IMR-90 (cell line): Measurements from ENCODE around the gene PPFIA1. TPM values are rescaled to one million over a fixed set of nuclear protein-coding genes. Genes with fewer than 3 reads are reported as not detected.

Experiments
- ATAC-seq: fragments of 200-7000 bp; cut with Tn5 transposase; 2 replicates; pipeline ENCODE4 v1.9.1; 2020; ENCODE audit warnings: low read depth, mild to moderate bottlenecking, moderate library complexity
- BruUV-seq: library from RNA; stranded (reverse); fragments of 400-500 nt; replicated peaks from 2 replicates; lab custom pipeline; 2021; lab: Mats Ljungman, UMichigan
- CTCF ChIA-PET: fragments of 300-600 bp; formaldehyde crosslinking; extraction: SDS; loops from one replicate; lab custom pipeline; 2021; ENCODE audit warnings: antibody characterized with exemption; lab: Yijun Ruan, JAX
- POLR2A ChIA-PET: fragments of 300-600 bp; sonication (Branson Sonifier 250); formaldehyde crosslinking; loops from one replicate; lab custom pipeline; 2022; ENCODE audit warnings: antibody characterized with exemption; ENCODE audit not compliant: unreplicated experiment; lab: Charles Lee
- DNase-seq: peaks from one replicate; pipeline ENCODE4 v3.0.0; 2013
- H2AFZ ChIP-seq: replicated peaks from 2 replicates; pipeline ENCODE3; 2013; ENCODE audit warnings: low read length, mild to moderate bottlenecking; ENCODE audit not compliant: poor library complexity
- H2AK5ac ChIP-seq: 2 replicates; pipeline ENCODE4 v1.6.1; 2013; ENCODE audit warnings: low read depth, low read length, inconsistent platforms
- H2AK9ac ChIP-seq: replicated peaks from 2 replicates; pipeline ENCODE3; 2013; ENCODE audit warnings: mild to moderate bottlenecking, low read depth, low read length, moderate library complexity; ENCODE audit not compliant: poor library complexity
- H2BK120ac ChIP-seq: 2 replicates; pipeline ENCODE4 v1.6.1; 2013; ENCODE audit warnings: low read depth, low read length, inconsistent platforms
- H2BK15ac ChIP-seq: 3 replicates; pipeline ENCODE4 v1.6.1; 2013; ENCODE audit warnings: low read depth, low read length, inconsistent platforms
- H2BK20ac ChIP-seq: 2 replicates; pipeline ENCODE4 v1.6.1; 2013; ENCODE audit warnings: low read depth, mild to moderate bottlenecking, inconsistent platforms, low read length, moderate library complexity
- H2BK5ac ChIP-seq: 2 replicates; pipeline ENCODE4 v1.6.1; 2013; ENCODE audit warnings: mild to moderate bottlenecking, low read depth, low read length, inconsistent platforms; ENCODE audit not compliant: poor library complexity, severe bottlenecking
- H3K14ac ChIP-seq: replicated peaks from 2 replicates; pipeline ENCODE4 v1.6.1; 2013; ENCODE audit warnings: low read depth, low read length, inconsistent platforms
- H3K18ac ChIP-seq: 2 replicates; pipeline ENCODE4 v1.6.1; 2013; ENCODE audit warnings: low read depth, low read length, control low read depth
- H3K23ac ChIP-seq: 2 replicates; pipeline ENCODE4 v1.6.1; 2013; ENCODE audit warnings: low read depth, low read length, inconsistent platforms
- H3K27ac ChIP-seq: 2 replicates; pipeline ENCODE4 v1.5.1; 2013; ENCODE audit warnings: mild to moderate bottlenecking, control low read depth, low read length; ENCODE audit not compliant: insufficient read depth
- H3K27me3 ChIP-seq: 2 replicates; pipeline ENCODE4 v1.6.1; 2013; ENCODE audit warnings: low read length; ENCODE audit not compliant: control insufficient read depth, insufficient read depth
- H3K36me3 ChIP-seq: 2 replicates; pipeline ENCODE4 v1.6.1; 2013; ENCODE audit warnings: low read length, mixed read lengths; ENCODE audit not compliant: control insufficient read depth, insufficient read depth
- H3K4ac ChIP-seq: 2 replicates; pipeline ENCODE4 v1.6.1; 2013; ENCODE audit warnings: low read depth, low read length, inconsistent platforms
- H3K4me1 ChIP-seq: 2 replicates; pipeline ENCODE4 v1.6.1; 2013; ENCODE audit warnings: low read length, mixed read lengths; ENCODE audit not compliant: control insufficient read depth, insufficient read depth
- H3K4me2 ChIP-seq: 2 replicates; pipeline ENCODE4 v1.6.1; 2013; ENCODE audit warnings: low read depth, mild to moderate bottlenecking, control low read depth, low read length, moderate library complexity
- H3K4me3 ChIP-seq: 2 replicates; pipeline ENCODE4 v1.5.1; 2013; ENCODE audit warnings: low read depth, mild to moderate bottlenecking, control low read depth, low read length, moderate library complexity; ENCODE audit not compliant: insufficient read depth
- H3K56ac ChIP-seq: 2 replicates; pipeline ENCODE4 v1.6.1; 2013; ENCODE audit warnings: low read length, inconsistent platforms; ENCODE audit not compliant: insufficient read depth; ENCODE audit errors: extremely low read depth
- H3K79me1 ChIP-seq, 2 experiments: 2 replicates each; pipeline ENCODE4 v1.6.1; 2013; ENCODE audit warnings: low read length in 2 of 2, inconsistent platforms in 1 of 2, low read depth in 1 of 2
- H3K9ac ChIP-seq: 2 replicates; pipeline ENCODE4 v1.6.1; 2013; ENCODE audit warnings: low read depth, low read length, control low read depth
- H3K9me1 ChIP-seq: 2 replicates; pipeline ENCODE4 v1.6.1; 2013; ENCODE audit warnings: low read length, inconsistent platforms; ENCODE audit not compliant: insufficient read depth
- H3K9me3 ChIP-seq: 2 replicates; pipeline ENCODE4 v1.6.1; 2013; ENCODE audit warnings: low read length; ENCODE audit not compliant: control insufficient read depth, insufficient read depth
- H4K20me1 ChIP-seq: 2 replicates; pipeline ENCODE4 v1.6.1; 2013; ENCODE audit warnings: low read length, inconsistent platforms; ENCODE audit not compliant: insufficient read depth
- H4K5ac ChIP-seq: 2 replicates; pipeline ENCODE4 v1.6.1; 2013; ENCODE audit warnings: mild to moderate bottlenecking, low read depth, low read length, control low read depth
- H4K8ac ChIP-seq, 2 experiments: 2 replicates each; pipeline ENCODE4 v1.6.1; 2013; ENCODE audit warnings: low read depth in 2 of 2, low read length in 2 of 2, control low read depth in 1 of 2, inconsistent platforms in 1 of 2
- H4K91ac ChIP-seq: 2 replicates; pipeline ENCODE4 v1.6.1; 2013; ENCODE audit warnings: low read depth, low read length, inconsistent platforms; ENCODE audit not compliant: insufficient read depth
- CEBPB ChIP-seq: IDR thresholded peaks from 2 replicates; pipeline ENCODE4 v1.6.1; 2012; ENCODE audit warnings: low read depth, low read length, improper control_type of control experiment
- CHD1 ChIP-seq: IDR thresholded peaks from 2 replicates; pipeline ENCODE4 v1.6.1; 2012; ENCODE audit warnings: low read depth, low read length, improper control_type of control experiment
- CTCF ChIP-seq: conservative IDR thresholded peaks from 2 replicates; pipeline ENCODE4 v1.5.1; 2012; ENCODE audit warnings: mild to moderate bottlenecking, low read depth, low read length, improper control_type of control experiment
- MAFK ChIP-seq: IDR thresholded peaks from 2 replicates; pipeline ENCODE4 v1.6.1; 2012; ENCODE audit warnings: low read depth, low read length, improper control_type of control experiment
- MAZ ChIP-seq: IDR thresholded peaks from 2 replicates; pipeline ENCODE4 v1.6.1; 2012; ENCODE audit warnings: low read depth, mild to moderate bottlenecking, low read length, improper control_type of control experiment, moderate library complexity, borderline replicate concordance
- MXI1 ChIP-seq: IDR thresholded peaks from 2 replicates; pipeline ENCODE4 v1.6.1; 2012; ENCODE audit warnings: low read depth, mild to moderate bottlenecking, low read length, moderate library complexity, borderline replicate concordance
- POLR2A ChIP-seq: IDR thresholded peaks from 2 replicates; pipeline ENCODE4 v1.6.1; 2012; ENCODE audit warnings: mild to moderate bottlenecking, low read depth, low read length
- WGBS, 2 experiments: methylation state at CpG; one replicate each; pipeline versions ENCODE4 v1.1.5 to v1.1.7; 2013; ENCODE audit warnings: missing lambda C conversion rate in 2 of 2; ENCODE audit not compliant: insufficient read length in 1 of 2; ENCODE audit errors: extremely low coverage in 2 of 2; 5-methylcytosine and 5-hydroxymethylcytosine counted together
- dilution Hi-C: fragments of 300-500 bp; cut with HindIII; formaldehyde crosslinking; loops from one replicate; pipeline ENCODE4 v1.14.3; 2018; ENCODE audit warnings: low sequenced_read_pairs; ENCODE audit not compliant: unreplicated experiment
- in situ Hi-C: fragments of 300-500 bp; cut with MboI; formaldehyde crosslinking; loops from 3 replicates; pipeline ENCODE4 v1.14.3; 2019; ENCODE audit warnings: low sequenced_read_pairs, inconsistent platforms, mixed read lengths
- intact Hi-C: fragments of 100-400 bp; cut with micrococcal nuclease; formaldehyde crosslinking; loops from 2 replicates; pipeline ENCODE4 v1.10.0; 2022
- polyA plus RNA-seq, 3 experiments: library from polyadenylated mRNA; depleted of rRNA; stranded (reverse); fragments of >200 nt; gene quantifications; 2 replicates each; pipeline ENCODE4 v1.2.3, GENCODE V29; 2012; ENCODE audit warnings: low replicate concordance in 1 of 3
- total RNA-seq: library from RNA; depleted of rRNA; stranded (reverse); fragments of >200 nt; gene quantifications from 2 replicates; pipeline ENCODE4 v1.2.3, GENCODE V29; 2012

PPFIA1 gene
- total and polyA plus RNA-seq, 2 of the 4 experiments (the other 2 are of a cell fraction) = 25.6 to 37.2 TPM

- TF ChIP-seq MXI1 = no peak
Measured at GRCh38 chr11:70301721-70302418, 31.4 kb downstream of the PPFIA1 start (continued).

GRCh38 chr11:70302419-70302752, 31.9 kb downstream of the PPFIA1 start:
- Histone ChIP-seq H3K9ac (no peak overlapping the region), H3K27ac (peak overlapping the region; percentile 53; the same call in 1 of the 2 replicates), H3K9me1 (peaks cover 46% of the 10 kb centered on the region), H4K20me1 (peaks cover 48% of the 10 kb centered on the region), H2BK120ac (peak overlapping the region; percentile 36; the same call in 1 of the 2 replicates), H2BK15ac (no peak overlapping the region), H3K27me3 (no peaks in the 10 kb centered on the region), H3K4ac (peak overlapping the region; percentile 46), H3K4me1 (peaks cover 34% of the 10 kb centered on the region), H3K36me3 (peaks cover 8% of the 10 kb centered on the region), H2BK20ac (0 out of 2 replicates have a peak overlapping the region, but pooled peaks have one; percentile 14), H3K18ac (peak overlapping the region; percentile 15), H4K91ac (peak overlapping the region; percentile 37; the same call in 1 of the 2 replicates), H3K4me3 (no peak overlapping the region), H2AK5ac (peak overlapping the region; percentile 86), H4K8ac (peak overlapping the region in 1 of 2 experiments; percentile 16; a peak in 1 of 4 replicates), H3K9me3 (no peaks in the 10 kb centered on the region), H2AK9ac (peak overlapping the region; percentile 47), H3K79me1 (peaks cover 28 to 77% of the 10 kb centered on the region in 2 experiments), H3K56ac (no peak overlapping the region), H3K23ac (peak overlapping the region; percentile 59; the same call in 1 of the 2 replicates), H2BK5ac (peak overlapping the region; percentile 27), H2AFZ (no peak overlapping the region), H4K5ac (no peak overlapping the region), H3K14ac (peak overlapping the region; percentile 74), H3K4me2 (no peak overlapping the region)
- CTCF ChIA-PET = no interaction called here
- ATAC-seq (peak; percentile 38), DNase-seq (peak; percentile 41)
- 0 out of 2 replicates have a peak, but pooled peaks have one; percentile 25 for TF ChIP-seq MAFK
- no peak for TF ChIP-seq CTCF
- no peak for TF ChIP-seq POLR2A
- TF ChIP-seq MXI1 = no peak
- TF ChIP-seq CEBPB = no peak
- no peak for TF ChIP-seq MAZ
- TF ChIP-seq CHD1 = no peak
- intact Hi-C loops (no loop called here), in situ Hi-C loops (no loop called here), dilution Hi-C loops (no loop called here)
- POLR2A ChIA-PET = interaction anchor here (0.6 kb wide), 1 partner anchor 87 kb away, joined by 3 read pairs; no protein-coding TSS in a partner anchor
- WGBS, 2 experiments = no CpG with 5 or more reads among the region's 7 CpGs
- no TSS peak for BruUV-seq
